ENCODE measurements around the gene HAGH.

DNA sequence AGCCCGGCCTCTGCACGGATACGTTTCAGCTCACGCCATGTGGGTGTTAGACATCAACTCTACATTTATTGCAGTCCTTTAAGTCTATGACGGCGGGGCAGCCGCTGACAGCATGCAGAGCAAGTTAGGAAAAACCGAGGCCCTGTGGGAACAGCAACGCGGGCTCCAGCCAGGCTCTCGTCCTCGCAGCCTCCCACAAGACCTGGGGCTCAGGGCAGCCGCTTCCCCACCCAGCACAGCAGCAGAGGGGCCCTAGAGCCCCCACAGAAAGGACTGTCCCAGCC, 50.0 kb downstream of the HAGH start:
- TF ChIP-seq ELF1 (tag; IDR thresholded peaks at IDR 0.05) (no peak), JUND (IDR thresholded peaks at IDR 0.05; ENCODE audit: borderline replicate concordance, low read depth, low read length) (no peak), JUND (tag; IDR thresholded peaks at IDR 0.05; ENCODE audit: borderline replicate concordance, low read depth, low read length) (no peak), MYNN (IDR thresholded peaks at IDR 0.05) (no peak), MYNN (CRISPR knock-in tag; IDR thresholded peaks at IDR 0.05) (no peak), ZBTB17 (CRISPR knock-in tag; IDR thresholded peaks at IDR 0.05) (no peak)
- TF ChIP-seq, protein P1, sequence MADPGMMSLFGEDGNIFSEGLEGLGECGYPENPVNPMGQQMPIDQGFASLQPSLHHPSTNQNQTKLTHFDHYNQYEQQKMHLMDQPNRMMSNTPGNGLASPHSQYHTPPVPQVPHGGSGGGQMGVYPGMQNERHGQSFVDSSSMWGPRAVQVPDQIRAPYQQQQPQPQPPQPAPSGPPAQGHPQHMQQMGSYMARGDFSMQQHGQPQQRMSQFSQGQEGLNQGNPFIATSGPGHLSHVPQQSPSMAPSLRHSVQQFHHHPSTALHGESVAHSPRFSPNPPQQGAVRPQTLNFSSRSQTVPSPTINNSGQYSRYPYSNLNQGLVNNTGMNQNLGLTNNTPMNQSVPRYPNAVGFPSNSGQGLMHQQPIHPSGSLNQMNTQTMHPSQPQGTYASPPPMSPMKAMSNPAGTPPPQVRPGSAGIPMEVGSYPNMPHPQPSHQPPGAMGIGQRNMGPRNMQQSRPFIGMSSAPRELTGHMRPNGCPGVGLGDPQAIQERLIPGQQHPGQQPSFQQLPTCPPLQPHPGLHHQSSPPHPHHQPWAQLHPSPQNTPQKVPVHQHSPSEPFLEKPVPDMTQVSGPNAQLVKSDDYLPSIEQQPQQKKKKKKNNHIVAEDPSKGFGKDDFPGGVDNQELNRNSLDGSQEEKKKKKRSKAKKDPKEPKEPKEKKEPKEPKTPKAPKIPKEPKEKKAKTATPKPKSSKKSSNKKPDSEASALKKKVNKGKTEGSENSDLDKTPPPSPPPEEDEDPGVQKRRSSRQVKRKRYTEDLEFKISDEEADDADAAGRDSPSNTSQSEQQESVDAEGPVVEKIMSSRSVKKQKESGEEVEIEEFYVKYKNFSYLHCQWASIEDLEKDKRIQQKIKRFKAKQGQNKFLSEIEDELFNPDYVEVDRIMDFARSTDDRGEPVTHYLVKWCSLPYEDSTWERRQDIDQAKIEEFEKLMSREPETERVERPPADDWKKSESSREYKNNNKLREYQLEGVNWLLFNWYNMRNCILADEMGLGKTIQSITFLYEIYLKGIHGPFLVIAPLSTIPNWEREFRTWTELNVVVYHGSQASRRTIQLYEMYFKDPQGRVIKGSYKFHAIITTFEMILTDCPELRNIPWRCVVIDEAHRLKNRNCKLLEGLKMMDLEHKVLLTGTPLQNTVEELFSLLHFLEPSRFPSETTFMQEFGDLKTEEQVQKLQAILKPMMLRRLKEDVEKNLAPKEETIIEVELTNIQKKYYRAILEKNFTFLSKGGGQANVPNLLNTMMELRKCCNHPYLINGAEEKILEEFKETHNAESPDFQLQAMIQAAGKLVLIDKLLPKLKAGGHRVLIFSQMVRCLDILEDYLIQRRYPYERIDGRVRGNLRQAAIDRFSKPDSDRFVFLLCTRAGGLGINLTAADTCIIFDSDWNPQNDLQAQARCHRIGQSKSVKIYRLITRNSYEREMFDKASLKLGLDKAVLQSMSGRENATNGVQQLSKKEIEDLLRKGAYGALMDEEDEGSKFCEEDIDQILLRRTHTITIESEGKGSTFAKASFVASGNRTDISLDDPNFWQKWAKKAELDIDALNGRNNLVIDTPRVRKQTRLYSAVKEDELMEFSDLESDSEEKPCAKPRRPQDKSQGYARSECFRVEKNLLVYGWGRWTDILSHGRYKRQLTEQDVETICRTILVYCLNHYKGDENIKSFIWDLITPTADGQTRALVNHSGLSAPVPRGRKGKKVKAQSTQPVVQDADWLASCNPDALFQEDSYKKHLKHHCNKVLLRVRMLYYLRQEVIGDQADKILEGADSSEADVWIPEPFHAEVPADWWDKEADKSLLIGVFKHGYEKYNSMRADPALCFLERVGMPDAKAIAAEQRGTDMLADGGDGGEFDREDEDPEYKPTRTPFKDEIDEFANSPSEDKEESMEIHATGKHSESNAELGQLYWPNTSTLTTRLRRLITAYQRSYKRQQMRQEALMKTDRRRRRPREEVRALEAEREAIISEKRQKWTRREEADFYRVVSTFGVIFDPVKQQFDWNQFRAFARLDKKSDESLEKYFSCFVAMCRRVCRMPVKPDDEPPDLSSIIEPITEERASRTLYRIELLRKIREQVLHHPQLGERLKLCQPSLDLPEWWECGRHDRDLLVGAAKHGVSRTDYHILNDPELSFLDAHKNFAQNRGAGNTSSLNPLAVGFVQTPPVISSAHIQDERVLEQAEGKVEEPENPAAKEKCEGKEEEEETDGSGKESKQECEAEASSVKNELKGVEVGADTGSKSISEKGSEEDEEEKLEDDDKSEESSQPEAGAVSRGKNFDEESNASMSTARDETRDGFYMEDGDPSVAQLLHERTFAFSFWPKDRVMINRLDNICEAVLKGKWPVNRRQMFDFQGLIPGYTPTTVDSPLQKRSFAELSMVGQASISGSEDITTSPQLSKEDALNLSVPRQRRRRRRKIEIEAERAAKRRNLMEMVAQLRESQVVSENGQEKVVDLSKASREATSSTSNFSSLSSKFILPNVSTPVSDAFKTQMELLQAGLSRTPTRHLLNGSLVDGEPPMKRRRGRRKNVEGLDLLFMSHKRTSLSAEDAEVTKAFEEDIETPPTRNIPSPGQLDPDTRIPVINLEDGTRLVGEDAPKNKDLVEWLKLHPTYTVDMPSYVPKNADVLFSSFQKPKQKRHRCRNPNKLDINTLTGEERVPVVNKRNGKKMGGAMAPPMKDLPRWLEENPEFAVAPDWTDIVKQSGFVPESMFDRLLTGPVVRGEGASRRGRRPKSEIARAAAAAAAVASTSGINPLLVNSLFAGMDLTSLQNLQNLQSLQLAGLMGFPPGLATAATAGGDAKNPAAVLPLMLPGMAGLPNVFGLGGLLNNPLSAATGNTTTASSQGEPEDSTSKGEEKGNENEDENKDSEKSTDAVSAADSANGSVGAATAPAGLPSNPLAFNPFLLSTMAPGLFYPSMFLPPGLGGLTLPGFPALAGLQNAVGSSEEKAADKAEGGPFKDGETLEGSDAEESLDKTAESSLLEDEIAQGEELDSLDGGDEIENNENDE (IDR thresholded peaks at IDR 0.05; ENCODE audit: low read depth, low read length), result no peak
- TF ChIP-seq, protein P2, sequence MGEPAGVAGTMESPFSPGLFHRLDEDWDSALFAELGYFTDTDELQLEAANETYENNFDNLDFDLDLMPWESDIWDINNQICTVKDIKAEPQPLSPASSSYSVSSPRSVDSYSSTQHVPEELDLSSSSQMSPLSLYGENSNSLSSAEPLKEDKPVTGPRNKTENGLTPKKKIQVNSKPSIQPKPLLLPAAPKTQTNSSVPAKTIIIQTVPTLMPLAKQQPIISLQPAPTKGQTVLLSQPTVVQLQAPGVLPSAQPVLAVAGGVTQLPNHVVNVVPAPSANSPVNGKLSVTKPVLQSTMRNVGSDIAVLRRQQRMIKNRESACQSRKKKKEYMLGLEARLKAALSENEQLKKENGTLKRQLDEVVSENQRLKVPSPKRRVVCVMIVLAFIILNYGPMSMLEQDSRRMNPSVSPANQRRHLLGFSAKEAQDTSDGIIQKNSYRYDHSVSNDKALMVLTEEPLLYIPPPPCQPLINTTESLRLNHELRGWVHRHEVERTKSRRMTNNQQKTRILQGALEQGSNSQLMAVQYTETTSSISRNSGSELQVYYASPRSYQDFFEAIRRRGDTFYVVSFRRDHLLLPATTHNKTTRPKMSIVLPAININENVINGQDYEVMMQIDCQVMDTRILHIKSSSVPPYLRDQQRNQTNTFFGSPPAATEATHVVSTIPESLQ (CRISPR knock-in tag; IDR thresholded peaks at IDR 0.05), result no peak

Data from K562 (cell line).